ENCODE data around the gene ICAM3.
"Not testable (repeated sequence)": the region's sequence is repeated elsewhere in the genome, so short reads cannot be mapped to it uniquely, and the experiment has no call there.

The ICAM3 gene

GRCh38 chr19:10339380-10339960, at the start of gene ICAM3:
TSS of gene ICAM3 (minus strand) at chr19:10339624. CDS start at chr19:10339614, 10 bp downstream.
- DNase-seq, result peak; percentile 66 to 68

- DNase-seq, result peak; percentile 81 to 85
Measured at GRCh38 chr19:10388957-10389356, 49.5 kb upstream of the ICAM3 start.

- no peak for DNase-seq
Measured at GRCh38 chr19:10384580-10384979, 45.2 kb upstream of the ICAM3 start.

- DNase-seq, result not testable (repeated sequence)
Measured at GRCh38 chr19:10383223-10383499, 43.7 kb upstream of the ICAM3 start.

- peak; percentile 98 for DNase-seq
Measured at GRCh38 chr19:10380313-10381102, 41.1 kb upstream of the ICAM3 start, which contains the start of gene TYK2. TSS of gene TYK2 (minus strand) at chr19:10380572. CDS start at chr19:10378406, 2,166 bp downstream.

GRCh38 chr19:10379880-10380312, 40.5 kb upstream of the ICAM3 start:
- DNase-seq, result no peak

GRCh38 chr19:10378124-10378523, 38.7 kb upstream of the ICAM3 start:
- DNase-seq, result no peak

GRCh38 chr19:10377140-10377640, 37.8 kb upstream of the ICAM3 start:
- not testable (repeated sequence) for DNase-seq

GRCh38 chr19:10374931-10375330, 35.5 kb upstream of the ICAM3 start:
- DNase-seq, result no peak

- peak in 1 of 2 donors; percentile 58 for DNase-seq
Measured at GRCh38 chr19:10372690-10373089, 33.3 kb upstream of the ICAM3 start.

- no peak for DNase-seq
Measured at GRCh38 chr19:10368101-10368803, 28.8 kb upstream of the ICAM3 start.

- DNase-seq, result not testable (repeated sequence)
Measured at GRCh38 chr19:10366950-10367512, 27.6 kb upstream of the ICAM3 start.

- DNase-seq, result no peak
Measured at GRCh38 chr19:10365518-10365917, 26.1 kb upstream of the ICAM3 start.

- no peak for DNase-seq
Measured at GRCh38 chr19:10364644-10365043, 25.2 kb upstream of the ICAM3 start.

- DNase-seq, result no peak
Measured at GRCh38 chr19:10363789-10364281, 24.4 kb upstream of the ICAM3 start.

GRCh38 chr19:10362259-10362658, 22.8 kb upstream of the ICAM3 start:
- no peak for DNase-seq

- DNase-seq, result no peak
Measured at GRCh38 chr19:10361569-10362011, 22.2 kb upstream of the ICAM3 start.

- no peak for DNase-seq
Measured at GRCh38 chr19:10356431-10356830, 17.0 kb upstream of the ICAM3 start.

- DNase-seq, result peak; percentile 38 to 44
Measured at GRCh38 chr19:10353793-10354391, 14.5 kb upstream of the ICAM3 start.

- DNase-seq, result no peak
Measured at GRCh38 chr19:10352764-10353671, 13.6 kb upstream of the ICAM3 start.

GRCh38 chr19:10346509-10346908, 7.1 kb upstream of the ICAM3 start:
- DNase-seq, result peak in 1 of 2 donors; percentile 67

Data from CD4-positive, alpha-beta T cell treated with Interleukin-4 for 1 hour (primary cell).